ENCODE results near the gene ATP8B3.

The ATP8B3 gene

DNA sequence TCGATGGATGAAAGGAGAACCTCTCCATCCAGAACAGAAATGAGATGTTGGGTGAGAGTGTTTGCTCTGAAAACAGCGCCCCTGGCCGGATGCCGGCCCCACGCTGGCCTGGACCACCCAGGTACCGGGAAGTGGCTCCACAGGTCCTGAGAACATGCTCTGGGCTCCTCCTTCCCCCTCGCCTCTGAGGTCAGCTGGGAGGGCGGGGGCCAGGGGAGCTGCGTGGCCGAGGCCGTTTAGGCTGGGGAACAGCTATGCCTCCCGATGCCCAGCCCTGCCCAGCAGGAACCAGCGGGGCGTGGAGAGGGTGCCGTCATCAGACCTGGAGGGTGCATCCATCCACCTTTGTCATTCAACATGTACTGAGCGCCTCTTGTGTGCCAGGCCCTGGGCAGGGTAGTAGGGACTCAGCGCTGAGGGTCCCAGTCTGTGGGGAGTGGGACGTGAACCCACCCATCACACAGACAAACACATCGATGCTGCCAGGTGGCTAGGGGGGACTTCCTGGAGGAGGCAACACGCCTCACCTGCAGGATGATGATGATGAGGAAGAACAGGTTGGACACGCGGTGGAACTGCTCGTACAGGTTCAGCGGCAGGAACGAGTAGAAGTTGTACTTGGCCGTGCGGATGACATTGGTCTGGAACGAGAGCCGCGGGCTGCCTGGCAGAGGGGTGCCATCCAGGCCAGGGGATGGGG, 4.2 kb downstream of the ATP8B3 start:
- no peak for TF ChIP-seq CTCF (IDR thresholded peaks at IDR 0.05)

DNA sequence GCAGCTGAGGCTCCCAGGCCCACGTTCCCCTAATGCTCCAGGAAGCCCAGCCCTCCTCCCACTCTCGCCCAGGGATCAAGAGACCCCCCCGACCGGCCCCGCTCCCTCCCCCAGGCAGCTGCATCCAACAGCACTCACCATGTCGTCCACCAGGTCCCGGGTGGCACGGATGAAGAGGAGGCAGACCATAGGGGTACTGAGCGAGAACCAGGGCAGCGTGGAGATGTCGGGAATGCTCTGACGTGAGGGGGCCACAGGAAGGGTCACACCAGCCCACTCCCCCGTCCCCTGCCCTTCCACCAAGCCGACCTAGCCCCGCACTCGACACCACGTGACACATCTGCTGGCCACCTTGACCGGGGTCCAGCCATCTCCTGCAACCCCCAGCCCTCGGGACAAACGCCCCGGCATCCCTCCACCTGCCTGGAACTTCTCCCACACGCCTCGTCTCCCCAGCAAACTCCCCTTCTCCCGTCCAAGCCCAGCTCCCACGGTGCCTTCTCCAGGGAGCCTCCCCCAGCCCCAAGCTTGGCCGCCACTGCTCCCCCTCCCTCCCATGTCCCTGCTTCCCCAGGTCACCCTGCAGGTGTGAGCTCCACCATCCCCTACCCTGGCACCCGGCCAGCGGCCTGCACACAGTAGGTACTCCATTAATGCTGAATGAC, 4.9 kb downstream of the ATP8B3 start:
- TF ChIP-seq CTCF (IDR thresholded peaks at IDR 0.05): no peak

DNA sequence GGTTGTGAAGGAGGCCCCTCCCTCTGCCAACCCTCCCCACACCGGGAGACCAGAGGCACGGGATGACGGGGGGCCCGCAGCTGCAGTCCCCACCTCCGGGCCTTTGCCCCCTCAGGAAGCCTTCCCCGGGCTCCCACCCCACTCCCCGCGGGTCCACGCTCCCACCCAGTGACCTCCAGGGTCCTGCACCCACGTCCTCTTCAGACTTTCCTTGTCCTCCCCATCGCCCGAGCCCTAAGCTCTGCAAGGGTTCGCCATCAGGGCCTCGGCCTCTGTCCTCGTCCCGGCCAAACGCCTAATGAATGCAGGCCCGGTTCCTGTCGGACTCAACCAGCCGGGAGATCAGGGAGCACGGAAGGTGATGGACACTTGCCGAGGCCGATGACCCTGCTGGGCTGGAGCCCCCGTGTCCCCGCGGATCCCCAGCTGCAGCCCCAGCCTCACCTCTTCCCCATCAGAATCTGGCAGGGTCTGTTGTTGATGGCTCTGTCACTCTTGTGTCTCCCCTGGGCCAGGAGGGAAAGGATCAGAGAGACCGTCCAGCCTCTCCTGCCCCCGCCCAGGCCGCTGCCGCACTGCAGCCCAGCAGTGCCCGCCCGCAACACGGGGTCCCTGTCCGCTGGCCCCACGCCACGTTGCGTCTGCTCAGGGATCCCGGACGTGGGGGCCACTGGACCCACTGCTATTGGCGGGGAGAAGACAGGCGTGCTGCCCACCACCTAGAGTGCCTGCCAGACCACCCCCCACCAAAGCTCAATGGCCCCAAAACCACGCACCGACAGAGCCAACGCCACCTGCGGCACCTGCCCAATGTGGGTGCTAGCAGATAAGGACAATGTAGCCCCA, 5.7 kb downstream of the ATP8B3 start:
- TF ChIP-seq CTCF (IDR thresholded peaks at IDR 0.05): no peak

GRCh38 chr19:1805401-1806183, 6.5 kb downstream of the ATP8B3 start:
- no peak for TF ChIP-seq CTCF (IDR thresholded peaks at IDR 0.05)

- TF ChIP-seq CTCF (IDR thresholded peaks at IDR 0.05): no peak
Measured at GRCh38 chr19:1804858-1805257, 7.2 kb downstream of the ATP8B3 start.

GRCh38 chr19:1799695-1800342, 12.3 kb downstream of the ATP8B3 start:
- no peak for TF ChIP-seq CTCF (IDR thresholded peaks at IDR 0.05)

Measured in LNCAP (cell line).